Prostate gland (tissue), 2 donors: Measurements from ENCODE around the gene GULP1.

Experiments used
- CTCF ChIP-seq, 4 experiments: fragments of 200-600 bp in 2 of 4; fragments of 450-650 bp in 2 of 4; sonication (generic) in 2 of 4; IDR thresholded peaks; 1 replicate in 3 of 4; 2 replicates in 1 of 4; pipeline ENCODE4 v1.5.1; 2016 to 2019; ENCODE audit warnings: antibody characterized with exemption in 4 of 4, mild to moderate bottlenecking in 2 of 4, moderate library complexity in 2 of 4
- POLR2A ChIP-seq: fragments of 450-650 bp; IDR thresholded peaks from one replicate; pipeline ENCODE4 v1.6.1; 2016; ENCODE audit warnings: antibody characterized with exemption, mild to moderate bottlenecking
- POLR2AphosphoS5 ChIP-seq: sonication (generic); formaldehyde crosslinking; IDR thresholded peaks from one replicate; pipeline ENCODE4 v1.6.1; 2017; ENCODE audit warnings: antibody characterized with exemption

DNA sequence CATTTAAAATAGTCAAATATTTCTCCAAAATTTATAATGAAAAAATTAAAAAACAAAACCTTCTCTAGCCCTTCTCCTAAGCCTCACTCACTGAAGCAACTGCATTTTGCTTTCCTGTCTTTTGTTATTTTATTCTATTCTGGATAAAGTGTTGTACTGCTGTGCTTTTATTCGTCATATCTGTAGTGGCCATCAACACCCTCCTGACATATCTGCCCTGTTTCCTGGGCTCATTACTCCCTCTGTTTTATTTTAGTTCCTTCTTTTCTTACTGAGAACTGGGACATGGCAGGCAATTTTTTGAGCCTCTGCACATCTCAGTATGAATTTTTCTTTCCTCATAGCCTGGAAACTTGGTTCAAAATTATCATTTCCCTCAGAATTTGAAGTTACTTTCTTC lies 224.2 kb downstream of the GULP1 start:
- no peak for TF ChIP-seq CTCF (IDR thresholded peaks at IDR 0.05)
- no peak for TF ChIP-seq POLR2A
- no peak for TF ChIP-seq POLR2AphosphoS5
